Activated T-cell treated with anti-CD3 and anti-CD28 coated beads, Interleukin-2, amount 50 U/mL, for 1 hour (primary cell): Measurements from ENCODE around the gene EPB41L4B.
"Not testable (repeated sequence)": the region's sequence is repeated elsewhere in the genome, so short reads cannot be mapped to it uniquely, and the experiment has no call there.

Experiments used
- DNase-seq: peaks from one replicate; pipeline ENCODE4 v3.0.0-alpha.2; 2020

Gene EPB41L4B

GRCh38 chr9:109320742-109321448 lies at the start of gene EPB41L4B:
Gene EPB41L4B, minus strand, starts transcription at chr9:109321059. Its CDS starts 613 bp downstream, at chr9:109320446.
- peak; percentile 86 for DNase-seq

DNA sequence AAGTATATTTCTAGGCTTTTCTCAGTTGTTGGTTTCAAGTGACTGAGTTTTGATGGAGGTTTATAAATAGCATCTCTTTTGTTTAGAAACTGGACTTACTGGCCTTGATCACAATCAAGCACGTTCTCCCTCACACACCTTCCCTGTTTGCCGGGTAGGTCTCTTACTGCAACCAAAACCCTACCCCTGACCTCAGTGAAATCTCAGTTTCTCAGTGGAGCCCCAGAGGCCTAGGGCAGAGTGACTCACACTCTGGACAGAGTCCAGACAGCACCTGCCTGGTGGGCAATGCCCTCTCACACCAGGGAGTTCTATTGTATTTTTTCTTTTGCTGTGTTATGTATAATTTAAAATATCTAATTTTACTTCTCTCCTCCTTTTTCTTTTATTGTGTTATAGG lies 48.4 kb upstream of the EPB41L4B start:
- DNase-seq: no peak

GRCh38 chr9:109360771-109361170 lies 39.9 kb upstream of the EPB41L4B start:
- no peak for DNase-seq

DNA sequence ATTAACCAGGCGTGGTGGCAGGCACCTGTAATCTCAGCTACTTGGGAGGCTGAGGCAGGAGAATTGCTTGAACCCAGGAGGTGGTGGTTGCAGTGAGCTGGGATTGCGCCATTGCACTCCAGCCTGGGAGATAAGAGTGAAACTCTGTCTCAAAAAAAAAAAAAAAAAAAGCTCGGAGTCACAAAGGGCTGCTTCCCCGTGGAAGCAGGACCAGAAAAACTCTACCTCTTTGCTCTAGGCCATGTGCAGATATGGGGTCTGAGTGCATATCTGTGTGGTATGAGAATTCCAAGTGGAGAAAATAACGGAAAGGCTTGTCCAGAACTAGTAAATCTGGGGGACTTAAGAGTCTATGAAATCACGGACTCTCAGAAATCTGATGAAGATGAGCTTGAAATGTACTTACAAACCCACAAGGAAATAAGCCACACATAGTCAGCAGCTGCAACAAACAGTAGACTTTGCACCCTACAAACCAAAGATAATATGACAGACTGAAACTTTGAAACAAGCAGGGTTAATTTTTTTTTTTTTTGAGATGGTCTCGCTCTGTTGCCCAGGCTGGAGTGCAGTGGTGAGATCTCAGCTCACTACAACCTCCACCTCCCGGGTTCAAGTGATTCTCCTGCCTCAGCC lies 38.2 kb upstream of the EPB41L4B start:
- not testable (repeated sequence) for DNase-seq

DNA sequence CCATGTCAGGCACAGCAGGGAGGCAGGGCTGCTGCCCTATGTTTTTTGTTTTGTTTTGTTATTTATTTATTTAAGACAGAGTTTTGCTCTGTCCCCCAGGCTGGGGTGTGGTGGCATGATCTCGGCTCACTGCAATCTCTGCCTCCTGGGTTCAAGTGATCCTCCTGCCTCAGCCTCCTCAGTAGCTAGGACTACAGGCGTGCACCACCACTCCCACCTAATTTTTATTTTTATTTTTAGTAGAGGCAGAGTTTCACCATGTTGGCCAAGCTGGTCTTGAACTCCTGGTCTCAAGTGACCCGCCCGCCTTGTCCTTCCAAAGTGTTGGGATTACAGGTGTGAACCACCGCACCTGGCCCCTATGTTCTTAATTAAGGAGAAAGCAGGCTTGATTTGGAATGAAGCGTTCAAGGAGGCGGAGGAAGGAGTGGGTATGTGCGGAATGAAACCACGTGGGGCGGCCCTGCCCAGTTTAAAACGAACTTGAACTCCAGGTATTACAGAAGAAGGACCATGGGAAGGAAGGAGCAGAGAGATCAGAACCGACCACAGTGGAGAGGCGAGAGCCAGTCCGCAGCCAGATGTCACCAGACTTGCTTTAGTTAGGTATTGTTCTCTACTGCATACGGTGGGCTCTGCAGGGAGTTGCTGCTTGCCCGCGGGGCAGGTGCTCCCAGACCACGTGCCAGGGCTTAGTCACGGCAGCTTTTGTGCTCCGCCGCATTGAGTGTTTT lies 34.9 kb upstream of the EPB41L4B start:
- DNase-seq: no peak

DNA sequence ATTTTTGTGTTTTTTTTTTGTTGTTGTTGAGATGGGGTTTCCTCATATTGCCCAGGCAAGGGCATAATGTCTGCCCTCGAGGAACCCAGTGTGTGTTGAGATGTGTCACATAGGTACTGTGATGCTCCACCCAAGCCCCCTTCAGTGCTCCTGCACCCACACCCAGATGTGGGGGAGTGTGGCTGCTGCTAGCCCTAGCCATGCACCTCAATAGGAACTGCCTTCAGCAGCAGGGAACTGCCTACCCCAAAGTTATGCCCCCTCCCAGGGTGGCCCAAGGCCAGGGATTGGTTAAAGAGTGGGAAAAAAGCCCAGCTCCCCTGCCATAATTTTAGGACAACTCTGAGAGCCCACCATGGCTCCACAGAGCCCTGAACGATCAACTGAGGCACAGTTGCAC lies 33.3 kb upstream of the EPB41L4B start:
- no peak for DNase-seq

- no peak for DNase-seq
These were observed 30.2 kb upstream of the EPB41L4B start for GRCh38 chr9:109351032-109351431.

DNA sequence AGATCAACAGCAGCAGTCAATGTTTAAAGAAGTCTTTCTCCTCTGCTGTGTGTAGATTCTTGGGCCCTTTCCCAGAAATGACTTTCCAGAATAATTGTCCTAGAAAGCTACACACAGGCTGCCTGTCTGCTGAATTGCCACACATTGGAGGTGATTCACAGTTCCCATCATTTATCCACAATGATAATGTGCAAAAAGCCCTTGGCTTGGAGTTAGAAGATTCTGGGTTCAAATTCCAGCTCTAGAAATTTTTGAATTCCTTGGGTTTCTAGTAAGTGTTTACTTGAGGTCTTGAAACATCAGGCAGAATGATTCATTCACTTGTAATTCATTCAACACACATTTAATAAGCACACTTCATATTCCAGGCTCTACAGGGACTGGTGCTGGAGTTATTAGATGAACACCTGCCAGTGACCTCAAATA lies 28.6 kb upstream of the EPB41L4B start:
- no peak for DNase-seq

GRCh38 chr9:109346904-109347303 lies 26.0 kb upstream of the EPB41L4B start:
- no peak for DNase-seq

DNA sequence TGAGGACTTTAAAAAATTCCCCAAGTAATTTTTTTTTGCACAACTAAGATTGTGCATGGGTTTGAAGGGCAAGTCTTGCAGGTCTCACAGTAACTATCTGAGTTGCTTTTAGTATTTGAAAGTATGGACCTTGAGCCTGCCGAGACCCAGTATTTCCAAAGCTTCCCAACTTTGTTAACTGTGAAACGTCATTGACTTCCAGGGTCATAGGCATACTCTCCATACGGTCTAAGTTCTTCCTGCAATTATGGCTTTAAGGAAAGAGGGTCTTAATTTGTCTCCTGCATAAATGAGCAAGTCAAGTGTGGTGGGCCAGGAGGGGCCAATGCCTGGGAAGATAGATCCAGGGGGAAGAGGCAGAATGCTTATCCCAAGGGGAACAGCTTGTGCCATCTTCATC lies 24.0 kb upstream of the EPB41L4B start:
- no peak for DNase-seq

DNA sequence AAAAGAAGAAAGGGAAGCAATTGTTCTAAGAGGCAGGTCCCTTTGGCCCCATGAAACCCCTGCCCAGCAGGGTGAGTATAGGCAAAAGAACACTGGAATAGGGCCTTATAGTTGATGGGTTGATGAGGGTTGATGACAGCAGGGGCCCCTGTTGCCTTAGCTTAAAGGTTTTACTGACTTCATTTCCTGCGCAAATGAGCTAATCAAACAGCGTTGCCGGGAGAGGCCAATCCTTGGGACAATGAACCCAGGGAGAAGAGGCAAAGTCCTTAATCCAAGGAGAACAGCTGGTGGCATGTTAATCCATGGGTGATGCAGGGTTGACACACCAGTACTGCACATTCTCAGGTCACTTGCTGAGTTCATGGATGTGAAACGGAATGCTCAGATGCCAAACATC lies 22.0 kb upstream of the EPB41L4B start:
- DNase-seq: no peak

- DNase-seq: no peak
These were observed 20.7 kb upstream of the EPB41L4B start for GRCh38 chr9:109341561-109341960.

GRCh38 chr9:109340979-109341378 lies 20.1 kb upstream of the EPB41L4B start:
- not testable (repeated sequence) for DNase-seq

DNA sequence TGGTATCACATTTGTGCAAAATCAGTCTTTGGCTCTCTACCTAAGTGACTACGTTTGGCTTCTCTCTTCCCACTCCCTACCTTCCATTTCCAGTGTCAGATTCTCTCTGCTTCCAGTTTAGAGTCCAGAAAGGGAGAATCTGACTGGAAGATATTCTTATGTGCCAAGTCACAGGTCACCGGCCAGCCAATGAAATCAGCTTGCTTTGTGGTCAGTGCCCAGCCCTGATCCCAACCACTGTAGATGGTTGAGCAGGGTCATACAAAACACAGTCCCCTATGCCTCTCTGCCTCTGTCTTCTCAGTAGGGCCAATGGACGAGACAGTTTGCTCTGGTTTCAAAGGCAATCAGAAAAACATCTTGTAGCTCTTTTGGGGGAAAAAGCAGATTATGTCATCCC lies 15.6 kb upstream of the EPB41L4B start:
- no peak for DNase-seq

DNA sequence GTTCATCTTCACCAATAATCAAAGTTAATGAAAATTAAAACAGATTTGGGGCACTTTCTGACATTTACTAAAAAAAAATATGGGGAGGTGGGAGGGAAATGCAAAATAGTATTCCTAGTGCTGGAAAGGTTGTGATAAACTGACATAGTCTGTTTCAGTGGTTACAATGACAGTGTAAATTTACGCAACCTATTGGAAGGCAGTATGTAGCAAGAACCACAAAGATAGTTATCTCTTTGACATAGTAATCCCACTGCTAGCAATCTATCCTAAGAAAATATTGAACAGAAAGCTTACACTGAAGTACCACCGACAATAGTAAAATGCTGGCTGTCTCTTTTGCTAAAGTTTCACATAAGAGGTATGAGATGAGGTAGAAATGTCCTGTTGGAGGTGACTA lies 15.1 kb upstream of the EPB41L4B start:
- DNase-seq: no peak

GRCh38 chr9:109335121-109335520 lies 14.3 kb upstream of the EPB41L4B start:
- no peak for DNase-seq

- DNase-seq: no peak
These were observed 10.5 kb upstream of the EPB41L4B start for GRCh38 chr9:109331353-109331752.

DNA sequence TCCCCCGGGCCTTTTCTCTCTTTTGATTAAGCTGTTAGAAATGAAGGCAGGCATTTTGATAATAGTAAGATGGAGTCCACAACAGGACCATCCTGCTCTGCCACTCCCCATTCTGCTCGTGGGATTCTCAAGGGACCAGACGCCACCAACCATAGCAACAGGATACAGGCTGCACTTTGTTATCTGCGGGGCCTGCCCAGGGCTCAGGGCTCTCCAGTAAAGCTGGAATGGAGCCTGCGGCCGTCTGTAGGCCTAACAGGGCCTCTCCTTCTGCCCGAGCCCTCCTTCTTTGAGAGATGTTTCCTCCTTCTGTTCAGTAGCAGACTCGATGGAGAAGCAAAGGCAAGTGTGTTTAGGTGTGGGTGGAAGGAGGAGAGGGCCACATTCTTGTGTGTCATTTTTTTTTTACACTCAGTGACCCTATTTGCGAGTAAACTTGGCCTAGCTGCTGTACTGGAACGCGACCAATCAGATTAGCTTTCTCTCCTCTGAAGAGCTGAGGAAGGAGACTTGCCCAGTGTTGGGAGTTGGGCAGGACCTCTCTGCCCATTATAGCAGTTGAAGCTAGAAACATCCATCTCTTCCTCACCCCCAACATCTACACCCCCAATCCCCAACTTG lies 8.9 kb upstream of the EPB41L4B start:
- no peak for DNase-seq

DNA sequence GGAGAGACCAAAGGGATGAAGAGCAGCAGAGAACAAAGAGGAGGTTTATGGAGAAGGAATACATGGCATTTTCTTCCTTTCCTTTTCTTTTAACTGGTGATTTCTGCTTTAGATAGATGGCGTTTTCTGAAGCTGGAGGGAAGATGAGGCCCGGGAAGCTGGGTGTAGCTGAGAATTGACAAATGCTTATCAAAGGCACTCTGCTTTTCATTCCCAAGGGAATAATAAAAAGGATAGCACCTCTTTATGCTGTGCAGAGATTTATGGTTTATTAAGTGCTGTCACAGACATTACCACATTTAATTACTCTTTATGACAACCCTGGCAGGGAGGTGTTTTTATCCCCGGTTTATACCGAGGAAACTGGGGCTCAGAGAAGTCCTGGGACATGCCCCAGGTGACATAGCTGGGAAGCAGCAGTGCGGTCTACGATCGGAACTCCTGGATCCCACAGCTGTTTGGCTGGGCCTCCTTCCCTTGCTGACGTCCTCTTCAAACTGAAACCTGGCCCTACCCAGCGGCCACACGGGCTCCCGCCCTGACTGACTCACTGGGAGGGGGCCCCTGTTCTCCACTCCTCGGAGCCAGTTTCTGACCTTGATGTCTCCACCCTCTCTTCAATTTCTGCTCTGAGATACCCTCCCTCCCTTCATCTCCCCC lies 8.2 kb upstream of the EPB41L4B start:
- no peak for DNase-seq

DNA sequence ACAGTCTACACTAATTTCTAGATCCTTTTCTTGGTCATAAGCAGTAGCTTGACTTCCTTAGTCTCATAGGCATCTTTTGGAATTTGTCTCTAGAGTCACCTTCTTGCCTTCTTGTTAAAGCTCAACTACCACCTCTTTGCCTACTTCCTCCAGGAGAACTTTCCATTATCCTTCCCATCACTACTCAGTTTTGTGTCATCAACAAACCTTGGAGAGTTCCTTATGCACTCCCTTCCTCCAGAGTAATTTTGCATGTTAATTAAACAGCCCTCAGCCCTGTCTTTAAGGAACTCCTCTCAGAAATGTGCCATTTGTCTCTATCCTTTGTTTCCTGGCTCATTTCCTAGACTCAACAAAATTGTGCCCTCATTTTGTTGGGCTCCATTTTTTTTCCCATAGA lies 4.2 kb upstream of the EPB41L4B start:
- DNase-seq: no peak

GRCh38 chr9:109323771-109324170 lies 2.9 kb upstream of the EPB41L4B start:
- DNase-seq: no peak

- DNase-seq: no peak
These were observed 868 bp upstream of the EPB41L4B start for GRCh38 chr9:109321727-109322126.

DNA sequence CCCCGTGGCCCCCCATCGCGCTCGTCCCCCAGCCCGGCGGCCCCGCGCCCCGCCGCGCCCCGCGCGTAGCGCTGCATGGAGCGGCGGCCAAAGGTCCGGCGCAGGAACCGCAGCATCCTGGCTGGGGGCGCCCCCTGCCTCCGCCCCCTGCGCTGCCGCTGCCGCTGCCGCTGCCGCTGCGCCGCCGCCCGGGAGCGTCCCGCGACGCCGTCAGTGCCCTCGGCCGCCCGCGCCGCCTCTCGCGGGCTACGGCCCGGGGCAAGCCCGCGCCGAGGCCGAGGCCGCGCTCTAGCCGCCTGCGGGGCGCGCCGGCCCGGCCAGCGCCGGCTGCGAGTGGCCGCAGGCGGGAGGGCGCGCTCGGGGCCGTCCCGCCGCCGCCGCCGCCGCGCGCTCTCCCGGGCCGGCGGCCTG lies 523 bp downstream of the EPB41L4B start:
- DNase-seq: no peak
